Measurements from ENCODE around the gene HEXD. TPM values are rescaled to one million over a fixed set of nuclear protein-coding genes. Genes with fewer than 3 reads are reported as not detected.

Gene HEXD
- total and polyA plus RNA-seq, 2 of the 8 experiments (the other 6 are each of a cell fraction or from before 2014, with no cell fraction given) = 20.6 to 21.8 TPM

DNA sequence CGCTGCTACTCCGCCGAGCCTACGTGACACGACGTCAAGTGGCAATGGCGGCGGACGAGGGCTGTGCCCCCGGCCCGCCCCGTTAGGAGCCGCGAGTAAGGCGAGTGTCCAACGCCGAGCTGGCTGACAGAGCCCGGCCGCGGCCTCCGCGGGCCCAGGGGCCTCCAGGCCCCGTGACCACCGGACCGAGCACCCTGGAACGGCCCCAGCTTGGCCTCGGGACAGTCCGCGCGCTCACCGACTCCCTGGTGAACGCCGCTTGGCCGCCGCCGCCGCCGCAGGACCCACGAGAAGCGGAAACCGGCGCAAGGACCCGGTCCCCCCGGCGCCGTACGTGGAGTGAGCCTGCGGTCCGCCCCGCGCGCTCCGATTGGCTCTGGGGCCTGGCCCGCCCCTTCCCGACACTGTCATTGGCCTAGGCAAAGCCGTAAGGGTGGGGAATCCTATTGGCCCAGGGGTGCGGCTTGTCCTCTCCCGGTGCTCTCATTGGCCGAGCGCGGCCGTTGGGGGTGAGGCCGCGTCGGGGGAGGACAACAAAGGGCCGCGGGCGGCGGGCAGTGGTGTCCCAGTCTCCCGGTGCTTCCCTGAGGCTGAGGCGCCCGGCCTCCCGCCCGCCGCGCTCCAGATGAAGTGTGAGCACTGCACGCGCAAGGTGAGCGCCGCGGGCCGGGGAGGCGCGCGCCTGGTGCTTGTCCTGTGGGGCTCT lies 40.2 kb downstream of the HEXD start, which contains the start of gene NARF:
NARF (plus strand) TSS at position 563 of the 706 bp plus-strand sequence; CDS start at position 626, 63 bp downstream.
- peak within 1 kb of the TSS; percentile 79 for H3K18ac ChIP-seq (ENCODE audit: extremely low read depth, low read length)
- no peak within 1 kb of the TSS for H2BK12ac ChIP-seq (ENCODE audit: low read depth, low read length)
- H4K91ac ChIP-seq (replicated peaks; ENCODE audit: insufficient read length, low read length) = no peak within 1 kb of the TSS
- no peaks in the 10 kb centered on the region for H3K27me3 ChIP-seq (replicated peaks in 1 of 4; ENCODE audit: control insufficient read depth in 3 of 4, extremely low read depth in 1 of 4, insufficient read depth in 3 of 4, low read length in 3 of 4)
- whole genome bisulfite sequencing, 2 experiments (ENCODE audit: extremely low coverage in 1 of 2, insufficient coverage in 1 of 2, insufficient read length in 1 of 2, insufficient replicate concordance in 2 of 2, low coverage in 1 of 2, low lambda C conversion rate in 2 of 2, missing lambda C conversion rate in 1 of 2) = 1% methylated on average over 67 of the region's 85 CpGs; no CpG with 5 or more reads in 1 of the 2 experiments
- no peak within 1 kb of the TSS for H3K14ac ChIP-seq (ENCODE audit: insufficient read length)
- peak within 1 kb of the TSS; percentile 79 for H3K56ac ChIP-seq (replicated peaks; ENCODE audit: insufficient read length, low read depth, low read length)
- no peak within 1 kb of the TSS for H3K4ac ChIP-seq (replicated peaks; ENCODE audit: insufficient read length, low read depth, low read length)
- H4K5ac ChIP-seq (ENCODE audit: insufficient read length, low read depth, low read length) = peak within 1 kb of the TSS; percentile 81
- peak within 1 kb of the TSS; percentile 86 to 99 for H3K4me2 ChIP-seq (ENCODE audit: insufficient read depth in 1 of 2, low read depth in 2 of 2, low read length in 2 of 2)
- CTCF ChIA-PET (ENCODE audit: partially characterized antibody) = no interaction called here
- H3K27ac ChIP-seq (ENCODE audit: low read depth, low read length) = peak within 1 kb of the TSS; percentile 86
- POLR2A ChIA-PET (ENCODE audit: partially characterized antibody) = interaction anchor here (1.6 to 1.8 kb wide), 2 partner anchors 9 to 19 kb away, joined by 5 read pairs; no protein-coding TSS in a partner anchor
- peaks cover 2 to 8% of the 10 kb centered on the region in 2 experiments; a peak in 2 of 4 replicates for H3K9me3 ChIP-seq (ENCODE audit: insufficient read depth in 2 of 2, low read depth in 1 of 2, low read length in 1 of 2)
- peaks cover 0 to 8% (median 3%) of the 10 kb centered on the region in 4 experiments; a peak in 4 of 7 replicates for H3K4me1 ChIP-seq (replicated peaks in 1 of 4; ENCODE audit: control insufficient read depth in 3 of 4, insufficient read depth in 4 of 4, low read length in 3 of 4)
- no peak within 1 kb of the TSS for H2BK120ac ChIP-seq (replicated peaks; ENCODE audit: low read depth, low read length)
- no peak within 1 kb of the TSS for H2BK15ac ChIP-seq (ENCODE audit: low read length)
- peak within 1 kb of the TSS; percentile 71 to 95 (median 81) for H3K9ac ChIP-seq (replicated peaks in 1 of 4; ENCODE audit: extremely low read depth in 1 of 4, low read depth in 3 of 4, low read length in 3 of 4)
- no peak within 1 kb of the TSS; the same call in 1 of the 2 replicates for H2AFZ ChIP-seq (ENCODE audit: low read length)
- peak within 1 kb of the TSS; percentile 77 to 86 (median 81) for H3K4me3 ChIP-seq (ENCODE audit: extremely low read depth in 1 of 4, insufficient read depth in 2 of 4, low read depth in 3 of 4, low read length in 4 of 4)
- peaks cover 6 to 11% (median 10%) of the 10 kb centered on the region in 4 experiments; a peak in 7 of 8 replicates for H3K36me3 ChIP-seq (ENCODE audit: control insufficient read depth in 2 of 4, insufficient read depth in 4 of 4, low read length in 3 of 4)
- H2BK20ac ChIP-seq (ENCODE audit: low read length) = no peak within 1 kb of the TSS
- H3K79me1 ChIP-seq (ENCODE audit: low read depth, low read length) = 0 out of 2 replicates have a peak, but pooled peaks cover 4% of the 10 kb centered on the region
- peaks cover 0 to 3% of the 10 kb centered on the region in 2 experiments; a peak in 1 of 4 replicates for H3K79me2 ChIP-seq (ENCODE audit: control insufficient read depth in 1 of 2, insufficient read depth in 2 of 2, low read length in 2 of 2)
- peaks cover 3 to 11% of the 10 kb centered on the region in 2 experiments for H4K20me1 ChIP-seq (replicated peaks in 1 of 2; ENCODE audit: control insufficient read depth in 1 of 2, insufficient read depth in 2 of 2, low read length in 2 of 2)
- H4K8ac ChIP-seq (ENCODE audit: extremely low read depth, insufficient read depth, low read length) = peak within 1 kb of the TSS; percentile 83; the same call in 1 of the 2 replicates
- peaks cover 2% of the 10 kb centered on the region; the same call in 1 of the 2 replicates for H3K23me2 ChIP-seq (ENCODE audit: low read depth, low read length)
- H2BK5ac ChIP-seq (ENCODE audit: low read depth, low read length) = peak within 1 kb of the TSS; percentile 57; the same call in 1 of the 2 replicates
- no peak within 1 kb of the TSS for H3K23ac ChIP-seq (ENCODE audit: insufficient read length)
- FAIRE-seq = no peak
- DNase-seq (ENCODE audit: low read depth in 1 of 2, low spot score in 2 of 2) = peak; percentile 88 to 91
- H2AK5ac ChIP-seq (ENCODE audit: low read depth, low read length) = no peak within 1 kb of the TSS
- TF ChIP-seq JUN (IDR thresholded peaks at IDR 0.05; ENCODE audit: low read depth, low read length) (no peak), TAF7 (optimal IDR thresholded peaks at IDR 0.05; ENCODE audit: borderline replicate concordance, low read depth, low read length) (peak; percentile 5), CBX5 (IDR thresholded peaks at IDR 0.05; ENCODE audit: low read depth, low read length) (no peak), RAD21 (IDR thresholded peaks at IDR 0.05 in 1 of 2, conservative IDR thresholded peaks at IDR 0.05 in 1 of 2; ENCODE audit: low read depth in 2 of 2, low read length in 2 of 2) (no peak), MAFK (IDR thresholded peaks at IDR 0.05; ENCODE audit: low read depth, low read length) (peak; percentile 18; the same call in 1 of the 2 replicates), SRF (IDR thresholded peaks at IDR 0.05; ENCODE audit: low read depth, low read length) (no peak), ASH2L (IDR thresholded peaks at IDR 0.05; ENCODE audit: low read length) (no peak), POLR2AphosphoS5 (IDR thresholded peaks at IDR 0.05; ENCODE audit: low read depth, low read length) (peak; percentile 63; the same call in 1 of the 2 replicates), SP1 (IDR thresholded peaks at IDR 0.05; ENCODE audit: low read depth, low read length) (peak; percentile 94), BACH1 (IDR thresholded peaks at IDR 0.05; ENCODE audit: low read length) (no peak), PHF8 (conservative IDR thresholded peaks at IDR 0.05; ENCODE audit: low read depth, low read length) (peak; percentile 96), RXRA (IDR thresholded peaks at IDR 0.05; ENCODE audit: insufficient read depth, low read depth, low read length) (no peak)
